Thyroid gland (tissue), 4 donors: ENCODE results near the gene DYNLT3.

Source experiments
- POLR2A ChIP-seq, 2 donors: fragments of 450-650 bp; IDR thresholded peaks; one replicate each; pipeline ENCODE4 v1.6.1; 2017; ENCODE audit warnings: antibody characterized with exemption in 2 of 2, mild to moderate bottlenecking in 2 of 2, moderate library complexity in 1 of 2
- TF ChIP-seq, protein P1 (sequence below), 6 experiments: fragments of 200-600 bp in 3 of 6; fragments of 450-650 bp in 3 of 6; sonication (generic) in 3 of 6; IDR thresholded peaks; one replicate each; pipeline ENCODE4 v1.5.1; 2016 to 2019; ENCODE audit warnings: antibody characterized with exemption in 6 of 6, mild to moderate bottlenecking in 2 of 6, inconsistent platforms in 1 of 6, moderate library complexity in 1 of 6

DNA sequence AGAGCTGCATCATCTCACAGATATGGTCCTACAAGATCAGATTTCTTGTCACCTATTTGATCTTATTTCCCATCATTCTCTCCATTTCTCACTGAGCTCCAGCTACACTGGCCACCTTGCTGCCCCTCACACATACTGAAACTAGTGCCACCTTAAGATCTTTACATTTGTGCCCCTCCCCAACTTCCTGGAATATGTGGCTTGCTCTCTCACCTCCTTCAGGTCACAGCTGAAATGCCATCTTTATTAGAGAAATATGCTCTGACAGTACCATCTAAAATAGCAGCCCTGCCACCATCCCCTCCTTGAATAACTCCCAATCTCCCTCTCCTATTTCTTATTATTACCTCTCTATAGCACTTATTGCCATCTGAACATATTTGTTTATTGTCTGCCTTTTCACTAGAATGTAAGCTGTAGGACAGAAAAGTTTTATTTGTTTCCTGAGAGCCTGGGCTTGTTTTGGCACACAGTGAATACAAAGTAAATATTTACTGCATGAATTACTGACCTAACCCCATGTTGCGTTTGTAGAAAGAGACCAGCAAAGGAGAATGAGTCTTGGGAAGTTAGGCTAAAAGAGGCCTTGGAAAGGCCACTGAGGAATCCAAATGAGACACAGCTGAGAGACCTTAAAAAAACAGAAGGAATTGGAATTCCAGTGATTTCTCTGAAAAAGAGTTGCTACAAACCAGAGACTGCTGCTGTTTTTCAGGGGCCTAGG is 22.7 kb downstream of the DYNLT3 start:
- TF ChIP-seq, protein P1, sequence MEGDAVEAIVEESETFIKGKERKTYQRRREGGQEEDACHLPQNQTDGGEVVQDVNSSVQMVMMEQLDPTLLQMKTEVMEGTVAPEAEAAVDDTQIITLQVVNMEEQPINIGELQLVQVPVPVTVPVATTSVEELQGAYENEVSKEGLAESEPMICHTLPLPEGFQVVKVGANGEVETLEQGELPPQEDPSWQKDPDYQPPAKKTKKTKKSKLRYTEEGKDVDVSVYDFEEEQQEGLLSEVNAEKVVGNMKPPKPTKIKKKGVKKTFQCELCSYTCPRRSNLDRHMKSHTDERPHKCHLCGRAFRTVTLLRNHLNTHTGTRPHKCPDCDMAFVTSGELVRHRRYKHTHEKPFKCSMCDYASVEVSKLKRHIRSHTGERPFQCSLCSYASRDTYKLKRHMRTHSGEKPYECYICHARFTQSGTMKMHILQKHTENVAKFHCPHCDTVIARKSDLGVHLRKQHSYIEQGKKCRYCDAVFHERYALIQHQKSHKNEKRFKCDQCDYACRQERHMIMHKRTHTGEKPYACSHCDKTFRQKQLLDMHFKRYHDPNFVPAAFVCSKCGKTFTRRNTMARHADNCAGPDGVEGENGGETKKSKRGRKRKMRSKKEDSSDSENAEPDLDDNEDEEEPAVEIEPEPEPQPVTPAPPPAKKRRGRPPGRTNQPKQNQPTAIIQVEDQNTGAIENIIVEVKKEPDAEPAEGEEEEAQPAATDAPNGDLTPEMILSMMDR (IDR thresholded peaks at IDR 0.05) = no peak
- no peak for TF ChIP-seq POLR2A (IDR thresholded peaks at IDR 0.05)
